Vagina (tissue), 2 donors: ENCODE measurements around the gene RNF26. TPM values are rescaled to one million over a fixed set of nuclear protein-coding genes. Genes with fewer than 3 reads are reported as not detected.
A peak's percentile ranks its signal among the peaks of the same experiment; 100 is the strongest.

ENCODE experiments used
- DNase-seq, 2 donors: peaks; one replicate each; pipeline ENCODE4 v3.0.0-alpha.2; 2017; ENCODE audit errors: extremely low spot score in 2 of 2
- H3K27ac ChIP-seq: fragments of 200-600 bp; sonication (generic); one replicate; pipeline ENCODE4 v1.5.1; 2019
- H3K27me3 ChIP-seq: fragments of 200-600 bp; sonication (generic); one replicate; pipeline ENCODE4 v1.5.1; 2019
- H3K36me3 ChIP-seq, 2 donors: fragments of 200-600 bp; sonication (generic); one replicate each; pipeline ENCODE4 v1.5.1; 2017 to 2019
- H3K4me1 ChIP-seq: fragments of 200-600 bp; sonication (generic); one replicate; pipeline ENCODE4 v1.5.1; 2019
- H3K4me3 ChIP-seq, 2 donors: fragments of 200-600 bp; sonication (generic); 1 replicate in 1 of 2; 2 replicates in 1 of 2; pipeline ENCODE4 v1.5.1; 2016 to 2019
- H3K9me3 ChIP-seq: fragments of 200-600 bp; sonication (generic); one replicate; pipeline ENCODE4 v1.5.1; 2019
- POLR2A ChIP-seq, 2 donors: fragments of 450-650 bp; IDR thresholded peaks; one replicate each; pipeline ENCODE4 v1.6.1; 2017; ENCODE audit warnings: antibody characterized with exemption in 2 of 2, mild to moderate bottlenecking in 2 of 2, moderate library complexity in 2 of 2
- POLR2AphosphoS5 ChIP-seq, 2 donors: sonication (generic); formaldehyde crosslinking; IDR thresholded peaks; one replicate each; pipeline ENCODE4 v1.9.0; 2017; ENCODE audit warnings: antibody characterized with exemption in 2 of 2, mild to moderate bottlenecking in 2 of 2, low read depth in 1 of 2; ENCODE audit not compliant: insufficient read depth in 1 of 2
- intact Hi-C: fragments of 100-400 bp; cut with DNase I; formaldehyde crosslinking; loops from one replicate; pipeline ENCODE4 v1.15.1; 2023
- total RNA-seq: library from RNA; depleted of rRNA; stranded (reverse); fragments of >200 nt; gene quantifications from one replicate; pipeline ENCODE4 v1.2.3, GENCODE V29; 2016
- TF ChIP-seq, protein P1 (sequence below), 3 experiments: fragments of 450-650 bp in 2 of 3; fragments of 200-600 bp in 1 of 3; sonication (generic) in 1 of 3; IDR thresholded peaks; one replicate each; pipeline ENCODE4 v1.5.1; 2017 to 2019; ENCODE audit warnings: antibody characterized with exemption in 3 of 3, mild to moderate bottlenecking in 2 of 3, moderate library complexity in 2 of 3

The RNF26 gene
- total RNA-seq, 1 donor from 2014 or later = 19.6 TPM

DNA sequence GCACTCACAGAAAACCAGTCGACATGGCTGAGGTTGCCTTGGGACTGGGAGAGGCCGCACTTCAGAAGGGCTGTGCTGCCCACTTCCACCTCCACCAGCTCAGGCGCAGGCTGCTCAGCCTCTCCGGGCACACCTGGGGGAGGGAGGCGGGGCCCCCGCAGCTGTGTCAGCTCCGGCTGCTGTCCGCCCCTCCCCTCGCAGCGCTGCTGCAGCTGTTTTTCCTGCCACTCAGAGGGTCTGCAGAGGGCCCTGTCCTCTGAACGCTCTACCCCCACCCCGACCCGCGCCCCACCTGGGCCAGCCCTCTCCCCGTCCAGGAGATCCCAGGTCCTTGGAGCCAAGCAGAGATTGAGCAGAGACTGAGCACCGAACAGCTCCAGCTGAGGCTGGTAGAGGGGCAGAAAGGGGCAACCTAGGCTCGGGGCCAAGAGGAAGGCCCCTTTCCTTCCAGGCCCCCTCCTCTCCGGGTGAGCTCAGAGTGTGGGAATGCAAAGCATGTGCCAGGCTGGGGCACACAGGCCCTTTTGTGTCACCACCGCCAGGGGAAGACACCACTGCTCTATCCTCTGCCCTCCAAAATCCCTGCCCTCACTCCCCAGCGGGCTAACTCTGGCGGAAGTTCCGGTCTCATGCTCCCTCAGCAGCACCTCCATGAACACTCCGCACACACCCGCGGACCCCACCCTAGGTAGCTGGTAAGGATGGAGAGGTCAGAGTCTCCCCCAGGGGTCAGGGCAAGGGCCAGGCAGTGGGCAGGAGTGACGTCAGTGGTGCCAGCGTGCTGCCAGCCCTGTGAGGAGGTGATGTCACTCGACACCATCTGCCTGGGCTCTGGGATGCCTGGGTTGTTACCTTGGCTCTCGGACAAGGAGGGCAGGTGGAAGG, 19.0 kb upstream of the RNF26 start:
- Histone ChIP-seq H3K27ac (peak overlapping the region; percentile 88), H3K36me3 (no peaks in the 10 kb centered on the region), H3K9me3 (no peaks in the 10 kb centered on the region), H3K4me3 (peak overlapping the region; percentile 57 to 75), H3K4me1 (peaks cover 55% of the 10 kb centered on the region), H3K27me3 (no peaks in the 10 kb centered on the region)
- DNase-seq = no peak
- intact Hi-C loops = loop anchor here (5.0 kb wide), 1 partner anchor 108 kb away; the partner anchor contains the start of gene CBL
- TF ChIP-seq POLR2A (IDR thresholded peaks at IDR 0.05) (no peak), POLR2AphosphoS5 (IDR thresholded peaks at IDR 0.05; ENCODE audit: insufficient read depth in 1 of 2, low read depth in 1 of 2) (peak in 1 of 2 donors; percentile 24)

DNA sequence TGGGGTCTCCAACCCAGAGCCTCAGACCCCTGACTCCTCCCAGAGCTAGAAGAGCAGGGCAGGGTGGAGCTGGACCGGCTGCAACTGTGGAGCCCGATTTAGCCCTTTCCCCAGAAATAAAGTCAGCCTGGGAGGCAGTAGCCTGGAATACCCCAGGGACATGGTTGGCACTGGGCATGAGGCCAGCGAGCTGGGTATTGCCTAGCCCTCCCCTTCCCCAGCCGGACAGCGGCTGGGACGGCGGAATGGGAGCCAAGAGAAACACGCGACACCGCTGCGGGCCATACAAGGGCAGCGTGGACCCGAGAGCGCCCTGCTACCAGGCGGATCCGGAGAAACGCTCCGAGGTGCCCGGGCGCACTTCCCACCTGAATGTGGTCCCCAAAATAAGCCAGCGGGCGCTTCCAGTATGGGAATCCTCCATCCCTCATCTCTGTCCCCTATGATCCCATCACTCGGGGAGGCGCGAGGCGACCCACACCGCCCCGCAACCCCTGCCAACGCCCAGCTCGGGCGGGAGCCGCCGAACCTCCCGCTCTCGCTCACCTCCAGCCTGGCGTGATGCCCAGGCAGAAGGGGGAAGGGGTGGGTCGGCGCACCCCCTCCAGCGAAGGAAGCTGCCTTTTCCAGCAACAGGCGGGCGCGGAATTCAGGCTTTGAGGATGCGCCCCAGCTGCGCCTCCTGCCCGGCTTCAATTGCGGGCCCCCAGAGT, 18.2 kb upstream of the RNF26 start:
- intact Hi-C loops = loop anchor here (5.0 kb wide), 1 partner anchor 109 kb away; the partner anchor contains the start of gene CBL

DNA sequence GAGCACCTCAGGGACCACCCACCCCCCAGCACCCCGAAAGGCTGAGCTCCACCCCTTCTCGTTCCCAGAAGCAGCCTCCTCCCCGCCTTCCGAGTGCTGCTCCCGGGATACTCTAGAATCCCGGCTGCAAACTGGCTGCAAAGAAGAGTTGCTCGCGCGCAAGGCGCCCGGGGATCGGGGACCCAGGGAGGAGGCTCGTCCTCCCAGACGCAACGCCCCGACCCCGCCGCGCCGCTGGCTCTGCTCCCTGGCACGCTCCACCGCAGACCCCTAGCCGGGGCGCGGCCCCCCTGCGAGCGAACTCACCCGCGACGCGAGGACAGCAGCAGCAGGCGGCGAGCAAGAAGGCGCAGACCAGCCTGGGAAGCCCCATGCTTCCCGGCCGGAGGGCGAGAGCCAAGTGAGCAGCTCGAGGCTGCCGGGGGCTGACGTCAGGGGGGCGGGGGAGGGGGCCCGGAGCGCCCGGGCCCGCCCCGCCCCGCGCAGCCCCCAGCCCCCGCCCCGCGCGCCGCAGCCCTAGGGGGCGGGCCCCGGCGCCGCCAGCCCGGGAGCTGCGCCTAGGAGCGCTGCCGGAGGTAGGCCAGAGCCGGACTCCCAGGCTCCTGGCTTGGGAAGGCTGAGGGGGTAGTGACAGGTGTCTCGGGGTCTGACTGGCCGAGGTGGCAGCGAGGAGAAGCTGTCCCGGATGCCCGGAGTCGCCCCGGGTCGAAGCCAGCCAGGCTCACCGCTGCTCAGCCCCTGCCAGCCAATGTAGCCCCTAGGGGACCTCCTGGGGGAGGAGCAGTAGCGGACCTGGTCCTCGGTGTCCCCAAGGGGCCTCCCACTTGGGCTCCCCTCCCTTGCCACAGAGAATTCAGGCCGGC, 17.4 kb upstream of the RNF26 start, which contains the start of gene MCAM:
MCAM (minus strand) TSS at position 402 of the 863 bp plus-strand sequence; CDS start at position 373, 29 bp downstream.
- intact Hi-C loops = loop anchor here (5.0 kb wide), 1 partner anchor 110 kb away; the partner anchor contains the start of gene CBL
- H3K4me1 ChIP-seq = peaks cover 69% of the 10 kb centered on the region
- TF ChIP-seq POLR2AphosphoS5 (IDR thresholded peaks at IDR 0.05; ENCODE audit: insufficient read depth in 1 of 2, low read depth in 1 of 2) (peak in 1 of 2 donors; percentile 68), POLR2A (IDR thresholded peaks at IDR 0.05) (no peak)
- TF ChIP-seq, protein P1, sequence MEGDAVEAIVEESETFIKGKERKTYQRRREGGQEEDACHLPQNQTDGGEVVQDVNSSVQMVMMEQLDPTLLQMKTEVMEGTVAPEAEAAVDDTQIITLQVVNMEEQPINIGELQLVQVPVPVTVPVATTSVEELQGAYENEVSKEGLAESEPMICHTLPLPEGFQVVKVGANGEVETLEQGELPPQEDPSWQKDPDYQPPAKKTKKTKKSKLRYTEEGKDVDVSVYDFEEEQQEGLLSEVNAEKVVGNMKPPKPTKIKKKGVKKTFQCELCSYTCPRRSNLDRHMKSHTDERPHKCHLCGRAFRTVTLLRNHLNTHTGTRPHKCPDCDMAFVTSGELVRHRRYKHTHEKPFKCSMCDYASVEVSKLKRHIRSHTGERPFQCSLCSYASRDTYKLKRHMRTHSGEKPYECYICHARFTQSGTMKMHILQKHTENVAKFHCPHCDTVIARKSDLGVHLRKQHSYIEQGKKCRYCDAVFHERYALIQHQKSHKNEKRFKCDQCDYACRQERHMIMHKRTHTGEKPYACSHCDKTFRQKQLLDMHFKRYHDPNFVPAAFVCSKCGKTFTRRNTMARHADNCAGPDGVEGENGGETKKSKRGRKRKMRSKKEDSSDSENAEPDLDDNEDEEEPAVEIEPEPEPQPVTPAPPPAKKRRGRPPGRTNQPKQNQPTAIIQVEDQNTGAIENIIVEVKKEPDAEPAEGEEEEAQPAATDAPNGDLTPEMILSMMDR (IDR thresholded peaks at IDR 0.05) = no peak
- no peak for DNase-seq
- peak within 1 kb of the TSS; percentile 57 to 75 for H3K4me3 ChIP-seq
- peak within 1 kb of the TSS; percentile 88 for H3K27ac ChIP-seq
- H3K36me3 ChIP-seq = no peaks in the 10 kb centered on the region
- no peaks in the 10 kb centered on the region for H3K9me3 ChIP-seq
- no peaks in the 10 kb centered on the region for H3K27me3 ChIP-seq

More for the DNA sequence above, 18.2 kb upstream of the RNF26 start:
- Histone ChIP-seq H3K36me3 (no peaks in the 10 kb centered on the region), H3K4me1 (peaks cover 63% of the 10 kb centered on the region), H3K9me3 (no peaks in the 10 kb centered on the region), H3K27me3 (no peaks in the 10 kb centered on the region), H3K27ac (peak overlapping the region; percentile 88), H3K4me3 (peak overlapping the region; percentile 57 to 75)
- TF ChIP-seq POLR2A (IDR thresholded peaks at IDR 0.05) (no peak), POLR2AphosphoS5 (IDR thresholded peaks at IDR 0.05; ENCODE audit: insufficient read depth in 1 of 2, low read depth in 1 of 2) (peak in 1 of 2 donors; percentile 28)
- TF ChIP-seq, protein P1 (IDR thresholded peaks at IDR 0.05) = no peak
- DNase-seq = no peak

DNA sequence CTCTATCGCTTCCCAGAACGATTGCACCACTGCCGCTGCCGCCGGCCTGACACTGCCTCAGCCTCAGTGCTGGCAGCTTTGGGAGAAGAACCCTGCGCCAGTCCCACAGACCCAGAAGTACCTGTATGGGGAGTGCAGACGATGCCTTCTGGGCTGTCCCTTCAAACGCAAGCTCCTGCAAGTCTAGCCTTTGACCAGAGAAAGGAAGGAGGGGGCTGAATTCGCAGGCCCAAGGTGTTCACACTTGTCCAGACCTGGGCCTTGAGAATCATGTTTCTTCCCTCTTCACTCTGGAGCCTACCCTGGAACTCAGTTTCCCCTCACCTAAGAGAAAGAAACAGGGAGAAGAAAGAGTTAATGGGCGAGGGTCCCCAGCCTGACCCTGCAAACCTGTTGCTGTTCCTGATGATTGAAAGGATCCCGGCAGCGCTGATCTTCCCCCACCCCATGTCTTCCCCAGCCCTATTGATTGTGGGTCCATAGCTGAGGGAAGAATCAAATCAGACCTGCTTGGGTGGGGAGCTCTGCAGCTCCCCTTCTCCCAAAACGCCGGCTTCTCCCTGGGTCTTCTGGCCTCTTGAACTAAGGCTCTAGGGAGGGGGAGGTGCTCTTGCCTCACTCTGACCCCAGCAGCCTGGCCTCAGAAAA, 16.6 kb upstream of the RNF26 start:
- H3K4me1 ChIP-seq = peaks cover 69% of the 10 kb centered on the region
- intact Hi-C loops = loop anchor here (5.0 kb wide), 1 partner anchor 110 kb away; the partner anchor contains the start of gene CBL
- TF ChIP-seq POLR2A (IDR thresholded peaks at IDR 0.05) (no peak), POLR2AphosphoS5 (IDR thresholded peaks at IDR 0.05; ENCODE audit: insufficient read depth in 1 of 2, low read depth in 1 of 2) (no peak)
- TF ChIP-seq, protein P1 (IDR thresholded peaks at IDR 0.05) = no peak

More for the DNA sequence above, 16.6 kb upstream of the RNF26 start:
- no peaks in the 10 kb centered on the region for H3K36me3 ChIP-seq
- no peaks in the 10 kb centered on the region for H3K9me3 ChIP-seq
- H3K27me3 ChIP-seq = no peaks in the 10 kb centered on the region
- peak overlapping the region; percentile 88 for H3K27ac ChIP-seq
- no peak for DNase-seq
- H3K4me3 ChIP-seq = peak overlapping the region; percentile 57 to 75
